Limb (tissue), 2 donors: Measurements from ENCODE around the gene PTPRCAP.
"Not testable (repeated sequence)": the region's sequence is repeated elsewhere in the genome, so short reads cannot be mapped to it uniquely, and the experiment has no call there.

Experiments used
- DNase-seq, 2 donors: peaks; one replicate each; pipeline ENCODE4 v3.0.0-alpha.2; 2016; ENCODE audit errors: extremely low spot score in 2 of 2

PTPRCAP gene, protein sequence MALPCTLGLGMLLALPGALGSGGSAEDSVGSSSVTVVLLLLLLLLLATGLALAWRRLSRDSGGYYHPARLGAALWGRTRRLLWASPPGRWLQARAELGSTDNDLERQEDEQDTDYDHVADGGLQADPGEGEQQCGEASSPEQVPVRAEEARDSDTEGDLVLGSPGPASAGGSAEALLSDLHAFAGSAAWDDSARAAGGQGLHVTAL

DNA sequence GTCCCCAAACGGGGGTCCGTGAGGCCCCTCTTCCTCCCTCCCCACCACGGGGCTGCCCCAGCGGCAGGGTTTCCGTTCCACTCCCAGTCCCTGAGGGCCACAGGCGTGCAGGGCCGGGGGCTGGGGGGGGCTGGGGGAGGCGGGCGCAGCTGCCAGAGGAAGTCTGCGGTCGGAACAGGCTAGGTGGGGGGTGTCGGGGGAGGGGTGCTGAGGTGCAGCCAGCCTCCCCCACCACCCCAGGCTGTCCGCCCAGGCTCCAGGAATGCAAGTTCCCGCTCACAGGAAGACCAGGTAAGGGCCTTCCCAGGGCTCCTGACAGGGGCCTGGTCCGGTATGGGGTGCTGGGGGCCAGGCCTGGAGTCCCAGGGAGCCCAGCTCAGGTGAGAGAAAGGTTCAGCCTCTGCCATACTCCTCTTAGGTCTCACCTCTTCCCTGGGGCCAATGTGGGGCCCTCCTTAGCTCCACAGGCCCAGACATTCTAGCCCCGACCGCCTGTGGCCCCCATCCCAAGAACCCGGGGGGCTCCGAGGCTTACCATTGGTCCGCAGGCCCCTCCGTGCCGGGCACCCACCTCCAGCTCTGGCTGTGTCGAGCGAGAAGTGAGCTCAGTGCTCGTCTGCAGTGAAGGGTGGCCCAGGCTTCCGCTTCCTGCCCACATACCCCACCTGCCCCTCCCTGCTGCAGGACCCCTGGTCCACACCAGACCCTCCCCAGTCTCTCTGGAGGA, at the start of gene PTPRCAP:
Gene PTPRCAP, minus strand, starts transcription at position 601 of the 727 bp plus-strand sequence. Its CDS starts 63 bp downstream, at position 538.
- peak in 1 of 2 donors; percentile 51 for DNase-seq

DNA sequence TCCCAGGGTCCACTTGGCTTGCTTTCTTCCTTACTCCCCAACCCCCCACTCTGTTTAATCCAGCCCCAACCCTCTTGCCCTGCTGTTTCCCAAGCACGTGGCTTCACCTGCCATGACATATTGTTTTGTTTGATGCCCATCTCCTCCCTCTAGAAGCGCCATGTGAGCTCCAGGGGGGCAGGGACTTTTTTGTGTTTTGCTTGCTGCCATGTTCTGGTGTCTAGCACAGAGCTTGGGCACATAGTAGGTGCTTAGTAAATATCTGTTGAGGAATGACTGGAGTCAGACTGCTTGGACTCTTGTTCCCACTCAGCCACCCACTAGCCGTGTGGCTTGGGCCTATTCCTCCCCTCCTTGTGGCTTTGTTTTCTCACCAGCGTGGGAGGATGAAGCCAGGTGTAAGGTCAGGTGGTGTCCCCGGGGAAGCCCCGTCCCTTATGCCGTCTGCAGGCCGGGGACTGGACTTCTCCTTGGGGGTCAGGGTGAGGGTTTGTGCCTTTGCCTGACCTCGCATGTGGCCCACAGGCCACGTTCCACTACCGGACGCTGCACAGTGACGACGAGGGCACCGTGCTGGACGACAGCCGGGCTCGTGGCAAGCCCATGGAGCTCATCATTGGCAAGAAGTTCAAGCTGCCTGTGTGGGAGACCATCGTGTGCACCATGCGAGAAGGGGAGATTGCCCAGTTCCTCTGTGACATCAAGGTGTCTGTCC, 49.2 kb upstream of the PTPRCAP start:
- DNase-seq: no peak

DNA sequence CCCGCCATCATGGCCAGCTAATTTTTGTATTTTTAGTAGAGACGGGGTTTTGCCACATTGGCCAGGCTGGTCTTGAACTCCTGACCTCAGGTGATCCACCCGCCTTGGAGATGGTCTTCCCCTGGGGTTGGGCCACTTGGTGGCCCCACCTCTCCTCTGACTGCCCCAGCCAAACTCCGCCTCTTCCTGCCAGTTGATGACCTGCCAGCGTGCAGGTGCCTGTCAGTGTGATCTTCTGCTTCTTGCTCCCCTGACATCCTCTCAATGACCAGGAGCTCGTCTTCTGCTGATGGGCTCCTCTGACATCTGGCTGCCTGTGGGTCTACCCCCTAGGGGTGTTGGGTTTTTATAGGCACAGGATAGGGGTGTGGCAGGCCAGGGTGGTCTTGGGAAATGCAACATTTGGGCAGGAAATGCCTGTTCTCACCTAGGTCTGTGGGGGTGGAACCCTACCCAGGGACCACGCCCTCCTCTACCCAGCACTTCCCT, 48.4 kb upstream of the PTPRCAP start:
- not testable (repeated sequence) for DNase-seq

DNA sequence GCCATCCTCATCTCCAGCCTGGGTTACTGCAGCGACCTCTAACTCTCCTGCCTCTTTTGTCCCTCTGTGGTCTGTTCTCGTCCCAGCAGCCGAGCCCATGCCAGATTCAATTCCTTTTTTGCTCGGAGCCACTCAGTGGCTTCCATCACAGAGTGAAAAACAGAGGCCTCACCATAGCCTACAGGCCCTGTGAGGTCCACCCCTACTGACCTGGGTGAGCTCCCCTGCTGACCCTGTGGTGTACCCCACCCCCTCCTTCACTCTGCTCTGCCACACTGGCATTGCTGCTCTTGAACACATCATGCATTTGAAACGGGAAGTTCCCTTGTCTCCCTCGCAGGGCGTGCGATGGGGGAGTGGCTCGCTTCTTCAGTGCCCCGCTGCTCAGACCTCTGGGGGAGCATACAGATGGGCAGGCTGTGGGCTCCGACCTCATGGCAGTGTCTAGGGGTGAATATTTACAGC, 47.4 kb upstream of the PTPRCAP start:
- peak in 1 of 2 donors; percentile 25 for DNase-seq

DNA sequence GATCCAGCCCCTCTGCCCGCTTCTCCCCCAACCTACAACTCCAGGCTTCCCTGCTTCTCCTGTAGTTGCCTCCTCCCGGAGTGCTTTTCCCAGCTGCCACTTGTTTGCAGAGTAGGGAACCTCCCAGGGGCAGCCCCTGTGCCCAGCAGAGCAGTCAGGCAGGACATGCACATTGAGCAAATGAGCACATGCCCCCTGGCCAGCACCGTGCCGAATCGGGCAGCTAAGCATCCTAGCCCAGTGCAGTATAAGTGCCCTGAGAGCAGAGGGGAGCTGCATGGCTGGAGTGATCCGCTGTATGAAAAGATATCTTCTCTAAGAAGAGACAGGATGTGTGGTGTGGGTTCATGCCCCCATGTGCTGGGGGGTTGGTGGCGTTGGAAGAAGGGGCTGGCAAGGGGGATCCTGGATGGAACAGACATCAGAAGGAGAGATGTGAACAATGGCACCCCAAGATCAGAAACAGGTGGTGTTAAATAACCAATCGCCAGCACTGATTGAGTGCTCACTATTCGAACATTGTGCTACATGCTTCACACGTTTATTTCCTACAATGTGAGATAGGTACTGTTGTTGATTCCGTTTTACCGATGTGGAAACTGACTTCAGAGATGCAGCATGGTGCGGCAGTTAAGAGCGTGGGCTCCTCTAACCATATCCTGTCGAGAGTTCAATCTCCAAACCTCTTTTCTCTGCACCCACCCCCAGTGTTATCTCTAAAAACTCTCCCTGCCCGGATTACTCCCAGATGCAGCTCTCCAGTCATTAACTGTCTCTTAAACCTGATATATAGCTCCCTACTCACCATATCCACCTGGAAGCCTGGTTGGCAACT, 46.6 kb upstream of the PTPRCAP start:
- DNase-seq: no peak

GRCh38 chr11:67482827-67483798, 45.6 kb upstream of the PTPRCAP start, which contains the start of gene AIP:
TSS of gene AIP (plus strand) at chr11:67483026. CDS start at chr11:67483159, 133 bp downstream.
- peak; percentile 97 to 98 for DNase-seq

GRCh38 chr11:67482275-67482826, 44.9 kb upstream of the PTPRCAP start:
- no peak for DNase-seq

GRCh38 chr11:67477344-67478050, 40.0 kb upstream of the PTPRCAP start:
- not testable (repeated sequence) for DNase-seq

GRCh38 chr11:67476692-67477091, 39.2 kb upstream of the PTPRCAP start:
- not testable (repeated sequence) for DNase-seq

GRCh38 chr11:67472882-67473281, 35.4 kb upstream of the PTPRCAP start:
- DNase-seq: no peak

DNA sequence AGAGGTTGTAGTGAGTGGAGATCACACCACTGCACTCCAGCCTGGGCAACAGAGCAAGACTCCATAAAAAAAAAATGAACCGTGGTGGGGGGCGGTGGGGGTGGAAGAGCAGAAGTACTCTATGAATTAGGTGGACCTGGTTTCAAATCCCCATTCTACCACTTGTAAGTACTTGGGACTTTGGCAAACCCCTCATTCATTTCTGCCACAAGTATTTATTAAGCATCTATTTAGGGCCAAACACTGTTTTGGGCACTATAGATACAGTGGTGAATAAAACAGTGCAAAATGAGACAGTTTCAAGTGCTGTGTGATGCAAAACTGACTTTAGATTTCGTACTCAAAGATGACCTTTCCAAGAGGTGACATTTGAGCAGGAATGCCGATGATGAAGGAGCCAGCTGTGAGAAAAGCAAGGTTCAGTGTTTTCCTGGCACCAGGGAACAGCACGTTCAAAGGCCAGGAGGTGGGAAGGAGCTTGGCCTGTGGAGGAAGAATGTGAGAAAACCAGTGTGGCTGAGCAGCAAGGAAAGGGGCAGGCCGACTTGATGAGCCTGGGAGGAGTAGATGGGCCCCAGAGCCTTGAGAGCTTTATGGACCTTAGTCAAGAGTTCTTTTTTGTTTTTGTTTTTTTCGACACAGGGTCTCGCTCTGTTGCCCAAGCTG, 33.0 kb upstream of the PTPRCAP start:
- no peak for DNase-seq

- DNase-seq: no peak
Measured at GRCh38 chr11:67469508-67469811, 32.0 kb upstream of the PTPRCAP start.

DNA sequence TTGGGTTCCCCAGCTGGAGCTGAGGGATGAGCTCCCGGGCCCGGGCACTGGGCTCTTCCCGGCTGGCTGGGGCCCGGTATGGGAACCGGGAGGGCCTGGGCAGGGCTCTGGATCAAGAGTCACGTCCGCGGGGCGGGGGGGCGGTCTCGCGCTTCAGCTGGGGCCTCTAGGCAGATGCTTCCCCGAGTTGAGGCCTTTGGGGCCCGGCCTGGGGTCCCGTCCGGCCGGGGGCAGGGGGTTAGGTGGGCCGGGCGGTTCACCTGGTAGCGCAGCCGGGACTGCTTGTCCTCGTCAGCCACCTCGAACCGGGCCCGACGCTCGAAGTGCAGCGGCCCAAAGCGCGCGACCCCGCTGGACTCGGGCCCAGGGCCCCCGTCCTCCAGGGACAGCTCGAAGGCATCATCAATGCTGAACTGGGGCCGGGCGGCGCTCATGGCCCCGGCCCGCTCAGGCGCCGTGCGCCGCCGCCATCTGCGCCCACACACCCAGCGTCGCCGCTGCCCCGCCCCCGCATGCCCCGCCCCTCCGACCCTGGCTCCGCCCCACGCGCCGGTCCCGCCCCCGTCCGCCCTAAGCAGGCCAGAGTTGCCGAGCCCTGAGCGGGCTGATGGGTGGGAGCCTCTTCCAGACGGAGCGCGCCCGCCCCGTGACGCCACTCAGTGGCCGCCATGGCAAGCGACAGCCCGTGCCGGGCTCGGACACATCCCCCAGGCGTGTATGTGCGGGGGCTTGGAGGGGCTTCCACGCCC, 31.5 kb upstream of the PTPRCAP start, which contains the start of gene TMEM134:
Gene TMEM134, minus strand, starts transcription at position 493 of the 749 bp plus-strand sequence. Its CDS starts 59 bp downstream, at position 434.
- DNase-seq: peak; percentile 92 to 97

DNA sequence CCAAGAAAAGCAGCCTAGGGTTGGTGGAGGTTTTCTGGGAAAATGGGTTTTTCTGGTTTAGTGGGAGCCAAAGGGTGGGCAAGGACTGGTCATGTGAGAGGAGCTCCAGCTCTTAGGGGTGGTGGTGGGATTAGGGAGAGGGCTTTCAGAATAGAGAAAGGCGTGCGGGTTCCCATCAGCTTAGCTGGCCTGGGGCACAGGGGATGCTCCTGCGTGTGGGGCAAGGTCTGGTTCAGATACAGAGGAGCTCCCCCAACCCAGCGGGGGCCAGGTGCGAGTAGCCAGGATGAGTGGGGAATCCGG, 30.9 kb upstream of the PTPRCAP start:
- no peak for DNase-seq

- DNase-seq: no peak
Measured at GRCh38 chr11:67468056-67468455, 30.6 kb upstream of the PTPRCAP start.

DNA sequence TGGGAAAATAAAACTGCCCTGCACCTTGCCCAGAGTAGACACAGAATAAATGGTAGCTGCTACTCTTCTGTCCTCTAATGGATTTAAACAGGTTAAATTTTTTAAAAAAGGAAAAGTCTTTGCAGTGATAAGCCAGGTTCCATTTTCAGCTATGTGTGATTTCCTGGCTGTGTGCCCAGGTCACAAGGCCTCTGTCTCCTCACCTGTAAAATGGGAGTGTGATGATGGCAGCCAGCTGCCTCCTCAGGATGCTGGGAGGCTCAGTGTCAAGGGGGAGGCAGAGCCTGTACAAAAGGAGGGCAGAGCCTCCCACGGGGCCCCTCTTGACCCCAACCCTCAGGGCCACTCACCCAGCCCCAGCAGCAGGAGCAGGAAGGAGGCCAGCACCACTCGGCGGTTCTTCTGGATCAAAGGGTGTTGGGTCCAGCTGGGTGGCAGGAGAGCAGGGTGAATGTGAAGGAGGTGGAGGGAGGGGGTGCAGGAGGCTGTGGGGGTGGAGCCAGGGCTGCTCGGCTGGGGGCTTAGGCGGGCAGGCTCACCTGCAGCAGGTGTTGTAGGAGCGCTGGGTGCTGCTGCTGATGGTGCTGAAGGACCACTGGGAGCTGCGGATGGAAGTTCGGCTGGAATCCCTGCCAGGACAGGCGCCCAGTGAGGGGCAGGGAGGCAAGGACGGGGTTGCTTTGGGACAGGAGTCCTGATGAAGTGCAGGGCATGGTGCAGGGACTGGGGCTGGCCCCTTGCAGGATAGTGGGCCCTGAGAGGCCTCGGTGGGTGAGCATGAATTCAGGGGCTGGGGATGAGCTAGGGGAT, 29.7 kb upstream of the PTPRCAP start:
- no peak for DNase-seq

DNA sequence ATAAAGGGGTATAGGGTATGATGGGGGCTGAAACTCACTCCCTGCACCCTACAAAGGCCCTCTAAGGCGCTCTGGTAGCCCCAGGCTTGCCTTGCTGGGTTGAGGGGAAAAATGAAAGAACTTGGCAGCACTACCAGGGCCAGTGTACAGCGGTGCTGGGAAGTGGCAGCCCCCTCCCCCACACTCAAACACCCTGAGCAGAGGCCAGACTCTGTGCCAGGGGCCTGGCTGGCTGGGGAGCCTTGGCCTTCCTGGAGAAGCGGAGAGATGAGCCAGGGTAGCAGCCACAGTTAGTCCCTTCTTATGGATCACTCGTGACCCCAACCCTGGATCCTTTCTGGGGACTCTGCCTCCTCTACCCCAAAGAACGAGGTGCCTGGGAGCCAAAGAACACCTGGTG, 28.9 kb upstream of the PTPRCAP start:
- no peak for DNase-seq
